ENCODE measurements around the gene SCAMP2.

- TF ChIP-seq TAF1 (conservative IDR thresholded peaks at IDR 0.05) = no peak
- TF ChIP-seq GABPA (IDR thresholded peaks at IDR 0.05 in 1 of 2, conservative IDR thresholded peaks at IDR 0.05 in 1 of 2) = no peak
- no peak for TF ChIP-seq REST (IDR thresholded peaks at IDR 0.05)
- TF ChIP-seq MAX (IDR thresholded peaks at IDR 0.05) = no peak
- no peak for TF ChIP-seq CTCF (IDR thresholded peaks at IDR 0.05; ENCODE audit: low read depth, low read length, missing input control)
- TF ChIP-seq RAD21 (IDR thresholded peaks at IDR 0.05) = no peak
- no peak for TF ChIP-seq ZBTB33 (IDR thresholded peaks at IDR 0.05)
- TF ChIP-seq EGR1 (IDR thresholded peaks at IDR 0.05; ENCODE audit: low read depth in 2 of 2) = no peak
- no peak for TF ChIP-seq SP1 (IDR thresholded peaks at IDR 0.05)
These were observed 29.7 kb downstream of the SCAMP2 start for GRCh38 chr15:74843445-74843828.

Measured in liver (tissue), 3 donors.